SK-N-SH treated with all-trans-retinoic acid at 6 μM for 48 hours (cell line): ENCODE measurements around the gene TMEM14C.

Source experiments
- ARNTL ChIP-seq: fragments of 450-650 bp; formaldehyde crosslinking; IDR thresholded peaks from 2 replicates; pipeline ENCODE4 v1.5.0; 2020; ENCODE audit warnings: low read depth, mild to moderate bottlenecking, moderate library complexity, borderline replicate concordance
- ZNF8 ChIP-seq: fragments of 450-650 bp; formaldehyde crosslinking; IDR thresholded peaks from 2 replicates; pipeline ENCODE4 v1.5.0; 2020; ENCODE audit warnings: mild to moderate bottlenecking, moderate library complexity
- TF ChIP-seq, protein P1 (sequence below): fragments of 250-450 bp; sonication (Bioruptor Pico); IDR thresholded peaks from 2 replicates; pipeline ENCODE4 v1.5.0; 2020; ENCODE audit warnings: mild to moderate bottlenecking, moderate library complexity

DNA sequence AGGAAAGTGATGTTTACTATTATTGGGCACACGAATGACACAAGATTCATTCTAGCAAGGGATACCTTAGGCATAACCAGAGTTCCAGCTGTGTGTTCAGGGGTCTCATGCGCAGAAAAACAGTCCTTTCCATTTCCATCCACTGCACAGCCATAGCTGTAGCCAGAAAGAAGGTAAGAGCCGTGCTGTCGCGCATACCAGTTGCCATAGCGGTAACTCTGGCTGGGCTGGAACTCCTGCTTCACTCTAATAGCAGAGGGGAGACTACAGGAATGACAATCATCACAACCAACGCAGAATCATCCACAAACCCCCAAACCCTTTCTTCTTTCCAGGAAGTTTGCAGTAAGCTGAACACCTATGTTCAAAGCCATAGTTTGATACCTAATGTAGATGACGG is 36.0 kb upstream of the TMEM14C start:
- TF ChIP-seq ZNF8 (CRISPR knock-in tag) (no peak), ARNTL (CRISPR knock-in tag) (no peak)
- TF ChIP-seq, protein P1, sequence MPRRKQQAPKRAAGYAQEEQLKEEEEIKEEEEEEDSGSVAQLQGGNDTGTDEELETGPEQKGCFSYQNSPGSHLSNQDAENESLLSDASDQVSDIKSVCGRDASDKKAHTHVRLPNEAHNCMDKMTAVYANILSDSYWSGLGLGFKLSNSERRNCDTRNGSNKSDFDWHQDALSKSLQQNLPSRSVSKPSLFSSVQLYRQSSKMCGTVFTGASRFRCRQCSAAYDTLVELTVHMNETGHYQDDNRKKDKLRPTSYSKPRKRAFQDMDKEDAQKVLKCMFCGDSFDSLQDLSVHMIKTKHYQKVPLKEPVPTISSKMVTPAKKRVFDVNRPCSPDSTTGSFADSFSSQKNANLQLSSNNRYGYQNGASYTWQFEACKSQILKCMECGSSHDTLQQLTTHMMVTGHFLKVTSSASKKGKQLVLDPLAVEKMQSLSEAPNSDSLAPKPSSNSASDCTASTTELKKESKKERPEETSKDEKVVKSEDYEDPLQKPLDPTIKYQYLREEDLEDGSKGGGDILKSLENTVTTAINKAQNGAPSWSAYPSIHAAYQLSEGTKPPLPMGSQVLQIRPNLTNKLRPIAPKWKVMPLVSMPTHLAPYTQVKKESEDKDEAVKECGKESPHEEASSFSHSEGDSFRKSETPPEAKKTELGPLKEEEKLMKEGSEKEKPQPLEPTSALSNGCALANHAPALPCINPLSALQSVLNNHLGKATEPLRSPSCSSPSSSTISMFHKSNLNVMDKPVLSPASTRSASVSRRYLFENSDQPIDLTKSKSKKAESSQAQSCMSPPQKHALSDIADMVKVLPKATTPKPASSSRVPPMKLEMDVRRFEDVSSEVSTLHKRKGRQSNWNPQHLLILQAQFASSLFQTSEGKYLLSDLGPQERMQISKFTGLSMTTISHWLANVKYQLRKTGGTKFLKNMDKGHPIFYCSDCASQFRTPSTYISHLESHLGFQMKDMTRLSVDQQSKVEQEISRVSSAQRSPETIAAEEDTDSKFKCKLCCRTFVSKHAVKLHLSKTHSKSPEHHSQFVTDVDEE (CRISPR knock-in tag): no peak
